HCT116 (cell line): ENCODE results near the gene GALNT18.

ENCODE experiments used
- CBX3 ChIP-seq: IDR thresholded peaks from 2 replicates; pipeline ENCODE4 v1.6.1; 2012; ENCODE audit warnings: low read depth
- EGR1 ChIP-seq: IDR thresholded peaks from 2 replicates; pipeline ENCODE4 v1.6.1; 2012; ENCODE audit warnings: low read depth
- EZH2 ChIP-seq: fragments of 200-600 bp; sonication (generic); IDR thresholded peaks from 2 replicates; pipeline ENCODE4 v1.6.1; 2017; ENCODE audit warnings: antibody characterized with exemption, mixed run types
- EZH2phosphoT487 ChIP-seq: fragments of 200-600 bp; IDR thresholded peaks from 2 replicates; pipeline ENCODE4 v1.6.1; 2018; ENCODE audit warnings: antibody characterized with exemption, borderline replicate concordance
- FOSL1 ChIP-seq: IDR thresholded peaks from 2 replicates; pipeline ENCODE4 v1.6.1; 2012; ENCODE audit warnings: low read depth
- POLR2A ChIP-seq: IDR thresholded peaks from 2 replicates; pipeline ENCODE4 v1.7.0; 2011; ENCODE audit warnings: borderline replicate concordance; ENCODE audit not compliant: insufficient read depth, insufficient read length; ENCODE audit errors: extremely low read depth
- POLR2AphosphoS5 ChIP-seq: IDR thresholded peaks from 2 replicates; pipeline ENCODE4 v1.6.1; 2011; ENCODE audit warnings: mild to moderate bottlenecking, low read depth, low read length, moderate library complexity
- SIN3A ChIP-seq: IDR thresholded peaks from 2 replicates; pipeline ENCODE4 v1.6.1; 2012; ENCODE audit warnings: low read depth
- SP1 ChIP-seq: IDR thresholded peaks from 2 replicates; pipeline ENCODE4 v1.6.1; 2012; ENCODE audit warnings: low read depth
- SRF ChIP-seq: IDR thresholded peaks from 2 replicates; pipeline ENCODE4 v1.6.1; 2012; ENCODE audit warnings: low read depth
- YY1 ChIP-seq: IDR thresholded peaks from 2 replicates; pipeline ENCODE4 v1.6.1; 2011; ENCODE audit warnings: low read length, low read depth, moderate library complexity, mild to moderate bottlenecking; ENCODE audit not compliant: insufficient replicate concordance; ENCODE audit errors: extremely low read depth
- ZNF274 ChIP-seq: fragments of 200-500 bp; sonication (Bioruptor generic); IDR thresholded peaks from 2 replicates; pipeline ENCODE4 v1.6.1; 2014; ENCODE audit warnings: mild to moderate bottlenecking, low read depth, low read length, inconsistent platforms
- TF ChIP-seq, protein P1 (sequence below): IDR thresholded peaks from 2 replicates; pipeline ENCODE4 v1.6.1; 2012; ENCODE audit warnings: low read depth
- TF ChIP-seq, protein P2 (sequence below), 3 experiments: fragments of 200-600 bp in 1 of 3; sonication (generic) in 1 of 3; IDR thresholded peaks in 2 of 3; conservative IDR thresholded peaks in 1 of 3; 2 replicates each; pipeline ENCODE4 v1.5.1; 2012 to 2017; ENCODE audit warnings: low read depth in 2 of 3, low read length in 2 of 3, antibody characterized with exemption in 1 of 3, borderline replicate concordance in 1 of 3, control low read depth in 1 of 3, mild to moderate bottlenecking in 1 of 3, mixed read lengths in 1 of 3, mixed run types in 1 of 3, moderate library complexity in 1 of 3; ENCODE audit not compliant: insufficient read depth in 1 of 3

DNA sequence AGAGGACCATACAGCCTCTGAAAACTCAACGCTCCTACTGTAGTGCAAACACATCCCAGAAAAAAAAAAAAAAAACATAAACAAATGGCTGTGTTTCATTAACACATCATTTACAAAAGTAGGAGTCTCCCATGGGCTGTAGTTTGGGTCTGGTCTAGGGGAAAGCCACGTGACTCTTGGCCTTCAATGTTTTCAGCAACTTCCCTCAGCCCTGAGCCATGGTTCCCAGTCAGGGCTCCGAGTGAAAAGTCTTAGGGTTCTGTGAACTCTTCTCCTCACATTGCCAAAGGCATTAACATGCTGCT, 327.3 kb downstream of the GALNT18 start:
- TF ChIP-seq, protein P1, sequence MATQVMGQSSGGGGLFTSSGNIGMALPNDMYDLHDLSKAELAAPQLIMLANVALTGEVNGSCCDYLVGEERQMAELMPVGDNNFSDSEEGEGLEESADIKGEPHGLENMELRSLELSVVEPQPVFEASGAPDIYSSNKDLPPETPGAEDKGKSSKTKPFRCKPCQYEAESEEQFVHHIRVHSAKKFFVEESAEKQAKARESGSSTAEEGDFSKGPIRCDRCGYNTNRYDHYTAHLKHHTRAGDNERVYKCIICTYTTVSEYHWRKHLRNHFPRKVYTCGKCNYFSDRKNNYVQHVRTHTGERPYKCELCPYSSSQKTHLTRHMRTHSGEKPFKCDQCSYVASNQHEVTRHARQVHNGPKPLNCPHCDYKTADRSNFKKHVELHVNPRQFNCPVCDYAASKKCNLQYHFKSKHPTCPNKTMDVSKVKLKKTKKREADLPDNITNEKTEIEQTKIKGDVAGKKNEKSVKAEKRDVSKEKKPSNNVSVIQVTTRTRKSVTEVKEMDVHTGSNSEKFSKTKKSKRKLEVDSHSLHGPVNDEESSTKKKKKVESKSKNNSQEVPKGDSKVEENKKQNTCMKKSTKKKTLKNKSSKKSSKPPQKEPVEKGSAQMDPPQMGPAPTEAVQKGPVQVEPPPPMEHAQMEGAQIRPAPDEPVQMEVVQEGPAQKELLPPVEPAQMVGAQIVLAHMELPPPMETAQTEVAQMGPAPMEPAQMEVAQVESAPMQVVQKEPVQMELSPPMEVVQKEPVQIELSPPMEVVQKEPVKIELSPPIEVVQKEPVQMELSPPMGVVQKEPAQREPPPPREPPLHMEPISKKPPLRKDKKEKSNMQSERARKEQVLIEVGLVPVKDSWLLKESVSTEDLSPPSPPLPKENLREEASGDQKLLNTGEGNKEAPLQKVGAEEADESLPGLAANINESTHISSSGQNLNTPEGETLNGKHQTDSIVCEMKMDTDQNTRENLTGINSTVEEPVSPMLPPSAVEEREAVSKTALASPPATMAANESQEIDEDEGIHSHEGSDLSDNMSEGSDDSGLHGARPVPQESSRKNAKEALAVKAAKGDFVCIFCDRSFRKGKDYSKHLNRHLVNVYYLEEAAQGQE, result no peak
- TF ChIP-seq SP1 (no peak), EGR1 (no peak), SRF (no peak), ZNF274 (no peak), EZH2phosphoT487 (no peak), POLR2AphosphoS5 (no peak), SIN3A (no peak), EZH2 (no peak), POLR2A (no peak), FOSL1 (no peak), CBX3 (no peak), YY1 (no peak)
- TF ChIP-seq, protein P2, sequence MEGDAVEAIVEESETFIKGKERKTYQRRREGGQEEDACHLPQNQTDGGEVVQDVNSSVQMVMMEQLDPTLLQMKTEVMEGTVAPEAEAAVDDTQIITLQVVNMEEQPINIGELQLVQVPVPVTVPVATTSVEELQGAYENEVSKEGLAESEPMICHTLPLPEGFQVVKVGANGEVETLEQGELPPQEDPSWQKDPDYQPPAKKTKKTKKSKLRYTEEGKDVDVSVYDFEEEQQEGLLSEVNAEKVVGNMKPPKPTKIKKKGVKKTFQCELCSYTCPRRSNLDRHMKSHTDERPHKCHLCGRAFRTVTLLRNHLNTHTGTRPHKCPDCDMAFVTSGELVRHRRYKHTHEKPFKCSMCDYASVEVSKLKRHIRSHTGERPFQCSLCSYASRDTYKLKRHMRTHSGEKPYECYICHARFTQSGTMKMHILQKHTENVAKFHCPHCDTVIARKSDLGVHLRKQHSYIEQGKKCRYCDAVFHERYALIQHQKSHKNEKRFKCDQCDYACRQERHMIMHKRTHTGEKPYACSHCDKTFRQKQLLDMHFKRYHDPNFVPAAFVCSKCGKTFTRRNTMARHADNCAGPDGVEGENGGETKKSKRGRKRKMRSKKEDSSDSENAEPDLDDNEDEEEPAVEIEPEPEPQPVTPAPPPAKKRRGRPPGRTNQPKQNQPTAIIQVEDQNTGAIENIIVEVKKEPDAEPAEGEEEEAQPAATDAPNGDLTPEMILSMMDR (IDR thresholded peaks at IDR 0.05 in 2 of 3, conservative IDR thresholded peaks at IDR 0.05 in 1 of 3; ENCODE audit: borderline replicate concordance in 1 of 3, insufficient read depth in 1 of 3, low read depth in 2 of 3, low read length in 2 of 3), result no peak
